ENCODE measurements around the gene GTPBP8. TPM values are rescaled to one million over a fixed set of nuclear protein-coding genes. Genes with fewer than 3 reads are reported as not detected.

The GTPBP8 gene
- total and polyA plus RNA-seq, 2 donors (not counting 1 experiment from before 2014, with no cell fraction given): 20.5 to 23.5 TPM

GRCh38 chr3:113019182-113020137 lies 28.7 kb downstream of the GTPBP8 start:
- H3K79me2 ChIP-seq (ENCODE audit: control insufficient read depth, insufficient read depth, low read length): peaks cover 63% of the 10 kb centered on the region

More at GRCh38 chr3:113019182-113020137, 28.7 kb downstream of the GTPBP8 start:
- Mint-ChIP-seq H3K4me1 (peaks cover 37% of the 10 kb centered on the region), H3K27me3 (no peaks in the 10 kb centered on the region), H3K9me3 (ENCODE audit: insufficient read depth) (no peaks in the 10 kb centered on the region), H3K27ac (peak overlapping the region; percentile 94), H3K4me3 (peak overlapping the region; percentile 94)
- Histone ChIP-seq H3K9ac (ENCODE audit: low read length) (peak overlapping the region; percentile 80), H2AFZ (ENCODE audit: insufficient read depth, low read depth, low read length, poor library complexity, severe bottlenecking) (peak overlapping the region; percentile 92), H4K20me1 (ENCODE audit: control insufficient read depth, insufficient read depth, low read length, poor library complexity, severe bottlenecking) (no peaks in the 10 kb centered on the region), H3K4me2 (replicated peaks; ENCODE audit: low read depth, low read length, poor library complexity, severe bottlenecking) (peak overlapping the region; percentile 82), H3K36me3 (replicated peaks in 1 of 2; ENCODE audit: control extremely low read depth in 1 of 2, control insufficient read depth in 1 of 2, extremely low read depth in 1 of 2, insufficient read depth in 2 of 2, low read length in 1 of 2) (peaks cover 7 to 25% of the 10 kb centered on the region in 2 experiments), H3K9me3 (ENCODE audit: control extremely low read depth in 1 of 3, control insufficient read depth in 2 of 3, insufficient read depth in 1 of 3, low read length in 2 of 3) (no peaks in the 10 kb centered on the region), H3K4me1 (ENCODE audit: control insufficient read depth in 2 of 2, insufficient read depth in 2 of 2, low read length in 2 of 2) (peaks cover 22 to 25% of the 10 kb centered on the region in 2 donors), H3K27ac (ENCODE audit: low read length in 2 of 2) (peak overlapping the region; percentile 90 to 91), H3K4me3 (ENCODE audit: control extremely low read depth in 1 of 5, extremely low read depth in 1 of 5, insufficient read depth in 1 of 5, low read depth in 2 of 5, low read length in 4 of 5) (peak overlapping the region; percentile 75 to 84 (median 84)), H3K27me3 (replicated peaks in 1 of 4; ENCODE audit: control extremely low read depth in 1 of 4, control insufficient read depth in 3 of 4, insufficient read depth in 4 of 4, low read length in 3 of 4) (no peaks in the 10 kb centered on the region)
- TF ChIP-seq EZH2 (IDR thresholded peaks at IDR 0.05; ENCODE audit: borderline replicate concordance, insufficient read depth, low read depth, low read length, poor library complexity, severe bottlenecking): no peak
- TF ChIP-seq CTCF (IDR thresholded peaks at IDR 0.05): no peak
- ATAC-seq (ENCODE audit: low read depth) (peak; percentile 85), DNase-seq (peak; percentile 89)
- ChIA-PET CTCF (interaction anchor here (0.6 to 3.2 kb wide), 10 partner anchors 16 to 437 kb away, joined by 3 to 27 read pairs (median 4); partner anchors contain the start of gene GTPBP8), POLR2A (interaction anchor here (0.5 to 2.4 kb wide), 6 partner anchors 29 to 821 kb away, joined by 3 to 11 read pairs (median 5); partner anchors contain the start of gene GTPBP8)
- intact Hi-C loops (cut with micrococcal nuclease): loop anchor here (1.0 to 10.0 kb wide), 3 partner anchors 28 to 455 kb away; partner anchors contain the start of genes ATG3 and SLC35A5
- WGBS (ENCODE audit: insufficient coverage): under 1% methylated on average over 55 of the region's 63 CpGs

Measured in B cell (primary cell).